Measurements from ENCODE around the gene SLC18A3.

- no peak for TF ChIP-seq CTCF (IDR thresholded peaks at IDR 0.05)
- TF ChIP-seq EP300 (IDR thresholded peaks at IDR 0.05; ENCODE audit: low read depth) = no peak
- no peak for TF ChIP-seq POLR2A (IDR thresholded peaks at IDR 0.05)
These were observed 12.6 kb downstream of the SLC18A3 start for GRCh38 chr10:49622426-49623425.

Data from transverse colon (tissue), 3 donors.